Eye (tissue), 1 donor: ENCODE measurements around the gene PLEKHA6.
A peak's percentile ranks its signal among the peaks of the same experiment; 100 is the strongest.

Experiments
- DNase-seq: peaks from one replicate; pipeline ENCODE4 v3.0.0-alpha.2; 2015

The PLEKHA6 gene

DNA sequence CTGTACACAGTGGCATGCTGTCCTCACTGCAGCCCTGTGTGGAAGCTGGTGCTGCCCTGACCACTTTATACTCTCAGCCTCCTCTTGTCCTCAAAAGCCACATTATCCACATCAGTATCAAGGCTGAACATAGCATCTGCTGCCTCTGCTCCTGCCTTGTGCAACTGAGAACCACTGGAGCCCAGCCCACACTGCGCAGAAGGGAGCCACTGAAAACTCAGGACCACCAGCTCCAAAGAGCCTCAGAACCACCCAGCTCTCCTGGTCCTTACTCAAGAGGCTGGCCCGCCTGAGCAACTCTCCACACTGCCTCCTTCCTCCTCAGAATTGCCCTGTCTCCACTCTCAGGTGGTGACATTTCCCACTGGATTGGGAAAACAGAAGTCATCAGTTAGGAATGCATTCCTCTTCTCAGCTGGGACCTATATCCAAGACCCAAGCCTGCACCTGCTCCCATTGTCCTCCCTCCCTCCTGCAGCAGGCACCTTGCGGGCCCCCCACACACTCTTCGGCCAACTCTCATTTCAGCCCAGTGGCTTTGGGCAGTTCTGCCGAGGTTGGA is 156.4 kb downstream of the PLEKHA6 start:
- DNase-seq = no peak

DNA sequence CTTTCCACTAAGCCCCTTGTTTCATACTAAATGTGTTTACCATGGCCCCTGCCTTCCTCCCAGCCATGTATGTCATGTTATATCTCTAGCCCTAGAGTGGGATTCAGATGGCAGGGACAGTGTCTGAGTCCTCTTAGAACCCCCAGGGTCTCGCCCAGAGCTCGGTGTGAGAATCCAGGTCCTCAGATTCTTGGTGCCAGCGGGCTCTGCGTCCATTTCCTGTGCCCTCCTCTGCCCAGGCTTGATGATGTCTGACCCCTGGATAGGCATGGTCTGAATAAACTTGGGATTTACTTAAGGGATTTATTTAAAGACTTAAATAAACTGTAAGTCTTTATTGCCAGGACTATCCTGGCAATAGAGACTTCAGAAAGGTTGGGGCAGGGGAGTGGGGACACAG is 157.2 kb downstream of the PLEKHA6 start:
- DNase-seq = no peak

DNA sequence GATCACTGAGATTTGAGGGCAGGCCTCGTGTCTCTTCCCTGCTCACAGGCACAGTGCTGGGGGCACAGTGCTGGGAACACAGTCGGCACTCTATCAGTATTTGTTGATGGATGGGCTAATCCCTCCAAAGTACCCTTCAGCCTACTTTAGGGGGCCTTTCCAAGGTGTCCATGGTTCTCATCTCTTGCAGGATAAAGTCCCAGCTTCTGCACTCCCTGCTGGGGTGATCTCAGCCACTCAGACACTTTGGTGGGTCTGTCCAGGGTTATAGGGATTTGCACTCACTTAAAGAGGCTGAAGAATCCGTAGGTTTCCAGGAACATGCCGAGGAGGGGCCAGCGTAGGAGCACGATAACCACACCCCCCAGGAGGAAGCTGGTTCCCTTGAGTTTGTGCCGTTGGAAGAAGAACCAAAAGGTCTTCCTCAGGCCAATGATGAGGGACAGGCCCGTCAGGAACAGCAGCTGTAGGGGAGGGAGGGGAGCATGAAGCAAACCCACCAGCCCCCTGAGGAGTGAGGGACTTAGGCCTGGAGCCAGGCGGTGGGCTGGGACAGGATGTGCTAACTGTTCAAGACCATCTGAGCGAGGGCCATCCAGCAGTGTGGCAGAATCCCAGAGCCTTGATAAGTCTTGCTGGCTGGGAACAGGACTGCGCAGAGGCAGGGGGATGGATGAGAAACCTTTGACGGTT is 158.2 kb downstream of the PLEKHA6 start:
- no peak for DNase-seq

- DNase-seq = no peak
Observed at GRCh38 chr1:204199579-204199978, 160.2 kb downstream of the PLEKHA6 start.

DNA sequence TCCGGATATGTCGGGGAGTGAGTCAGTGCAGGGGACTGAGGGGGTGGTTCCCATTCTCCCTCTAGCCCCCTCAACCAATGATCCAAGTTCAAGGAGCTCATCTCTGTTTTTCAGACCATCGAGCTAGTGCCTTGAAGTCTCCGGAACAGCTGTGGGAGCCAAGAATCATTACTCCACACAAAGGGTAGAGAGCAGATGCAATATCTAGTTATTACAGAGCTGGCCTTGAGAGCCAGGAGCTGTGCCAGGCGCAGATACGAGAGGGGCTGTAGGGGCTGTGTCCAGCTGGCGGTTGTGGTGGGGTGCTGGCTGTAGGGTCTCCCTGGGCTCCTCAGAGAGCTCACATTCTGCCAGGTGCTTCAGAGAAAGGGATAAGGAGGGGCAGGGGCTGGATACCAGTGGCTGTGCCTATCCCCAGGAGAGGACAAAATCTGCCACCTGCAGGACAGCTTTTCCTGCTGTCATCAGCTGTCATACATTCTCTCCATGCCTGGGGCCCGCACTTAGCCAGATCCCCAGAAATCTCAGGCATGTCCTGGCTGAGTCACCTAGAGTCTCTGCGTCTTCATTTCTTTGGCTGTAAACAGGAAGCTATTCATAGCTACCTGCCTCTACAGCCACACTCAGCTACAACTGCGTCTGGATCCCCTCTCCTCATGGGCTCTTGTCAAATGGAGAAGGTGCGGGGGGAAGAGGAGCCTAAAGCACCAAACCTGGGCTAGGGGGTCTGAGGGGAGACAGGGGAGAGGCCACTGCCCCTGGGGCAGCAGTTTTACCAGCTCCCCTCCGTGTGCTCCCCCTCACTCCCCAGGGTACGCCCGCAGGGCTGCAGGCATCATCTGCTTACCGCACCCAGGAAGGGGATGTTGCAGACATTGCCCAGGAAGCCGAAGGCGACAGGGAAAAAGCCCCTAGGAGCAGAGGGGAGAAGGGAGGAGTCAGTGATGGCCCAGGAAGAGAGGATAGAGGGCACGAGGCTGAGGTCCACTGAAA is 161.1 kb downstream of the PLEKHA6 start:
- peak; percentile 48 for DNase-seq

DNA sequence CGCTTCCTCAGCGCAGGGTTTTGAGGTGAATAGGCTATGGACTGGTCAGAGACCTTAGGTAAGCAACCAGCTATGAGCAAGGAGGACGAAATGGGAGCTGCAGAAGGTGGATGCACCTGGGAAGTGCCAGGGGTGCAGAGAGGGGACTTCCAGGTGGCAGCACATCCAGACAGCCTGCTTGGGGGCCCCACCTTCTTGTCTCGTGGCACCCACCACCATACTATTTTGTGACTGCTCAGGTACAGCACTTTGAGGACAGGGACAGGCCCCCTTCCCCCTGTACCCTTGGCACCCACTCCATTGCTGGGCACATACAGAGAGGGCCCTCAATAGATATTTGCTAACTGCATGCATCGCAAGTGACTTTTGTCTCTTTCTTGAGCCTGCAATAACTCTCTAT is 162.7 kb downstream of the PLEKHA6 start:
- no peak for DNase-seq

- DNase-seq = peak; percentile 64
Observed at GRCh38 chr1:204196068-204196795, 163.5 kb downstream of the PLEKHA6 start, which contains the start of gene KISS1. Gene KISS1, minus strand, starts transcription at chr1:204196491. Its CDS starts 3,615 bp downstream, at chr1:204192876.

DNA sequence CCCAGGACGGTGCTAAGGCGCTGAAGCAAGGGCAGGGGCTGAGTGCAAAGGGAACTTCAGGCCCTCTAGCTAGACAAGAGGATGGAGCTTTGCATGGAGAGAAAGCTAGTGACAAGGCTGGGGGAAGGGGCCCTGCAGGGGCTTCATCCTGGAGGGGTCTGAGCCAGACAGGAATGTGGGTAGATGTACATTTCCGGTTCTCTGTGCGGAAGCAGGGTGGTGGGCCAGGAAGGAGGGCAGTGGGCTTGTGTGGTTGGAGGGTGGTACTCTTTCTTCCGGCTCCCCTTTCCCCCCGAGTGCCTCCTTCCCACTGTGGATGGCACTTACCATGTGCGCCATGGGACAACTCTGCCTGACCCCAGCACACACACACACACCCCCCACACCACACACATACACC is 165.0 kb downstream of the PLEKHA6 start:
- DNase-seq = no peak

GRCh38 chr1:204194080-204194479 is 165.6 kb downstream of the PLEKHA6 start:
- no peak for DNase-seq

DNA sequence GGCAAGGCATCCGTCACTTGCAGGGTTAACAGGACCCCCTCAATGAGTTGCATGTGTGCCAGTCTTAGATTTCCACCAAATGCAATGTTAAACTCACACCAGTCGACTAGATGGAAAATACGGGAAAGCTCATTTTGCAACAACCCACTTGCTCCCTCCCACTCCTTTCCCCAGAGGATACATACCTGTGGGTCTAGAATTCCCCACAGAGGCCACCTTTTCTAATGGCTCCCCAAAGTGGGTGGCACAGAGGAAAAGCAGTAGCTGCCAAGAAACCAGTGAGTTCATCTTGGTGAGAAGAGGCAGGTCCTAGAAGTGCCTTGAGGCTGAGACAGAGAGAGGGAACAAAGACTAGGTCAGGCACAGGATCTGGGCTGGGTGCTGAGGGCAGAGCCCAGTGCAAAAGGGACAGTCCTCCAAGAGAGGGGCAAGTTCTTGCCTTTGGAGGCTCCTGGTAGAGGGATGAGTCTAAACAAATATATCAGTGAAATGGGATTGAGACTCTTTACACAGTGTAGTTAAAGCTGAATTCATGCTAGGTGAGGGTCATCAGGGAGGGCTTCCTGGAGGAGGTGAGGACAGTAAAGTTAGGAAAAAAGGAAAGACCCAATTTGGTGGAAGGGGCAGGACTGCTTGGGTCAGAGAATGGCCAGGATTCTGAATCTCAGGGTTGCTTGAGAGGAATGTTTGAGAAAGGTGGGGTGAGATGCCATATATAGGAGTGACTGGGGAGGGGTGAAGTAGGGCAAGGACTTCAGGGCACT is 167.0 kb downstream of the PLEKHA6 start:
- no peak for DNase-seq

GRCh38 chr1:204192046-204192445 is 167.7 kb downstream of the PLEKHA6 start:
- no peak for DNase-seq

DNA sequence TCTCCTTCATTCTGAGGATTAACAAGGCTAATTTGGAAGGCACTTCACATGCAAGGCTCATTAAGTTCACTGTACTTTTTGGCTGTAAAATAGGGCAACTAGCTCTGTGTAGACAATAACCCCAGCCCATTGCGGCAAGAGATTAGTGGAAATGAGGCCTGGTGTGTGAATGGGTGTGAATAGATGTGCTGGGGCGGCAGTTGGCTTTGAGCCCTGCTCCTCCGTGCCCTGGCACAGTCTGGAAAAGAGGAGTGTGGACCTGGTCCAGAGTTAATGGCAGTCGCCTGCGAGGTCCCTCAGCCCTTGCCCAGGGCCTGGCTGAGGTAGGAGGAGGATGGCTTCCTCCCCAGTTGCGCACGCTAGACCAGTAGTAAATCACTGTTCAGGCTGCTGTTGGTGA is 168.3 kb downstream of the PLEKHA6 start:
- peak; percentile 56 for DNase-seq

DNA sequence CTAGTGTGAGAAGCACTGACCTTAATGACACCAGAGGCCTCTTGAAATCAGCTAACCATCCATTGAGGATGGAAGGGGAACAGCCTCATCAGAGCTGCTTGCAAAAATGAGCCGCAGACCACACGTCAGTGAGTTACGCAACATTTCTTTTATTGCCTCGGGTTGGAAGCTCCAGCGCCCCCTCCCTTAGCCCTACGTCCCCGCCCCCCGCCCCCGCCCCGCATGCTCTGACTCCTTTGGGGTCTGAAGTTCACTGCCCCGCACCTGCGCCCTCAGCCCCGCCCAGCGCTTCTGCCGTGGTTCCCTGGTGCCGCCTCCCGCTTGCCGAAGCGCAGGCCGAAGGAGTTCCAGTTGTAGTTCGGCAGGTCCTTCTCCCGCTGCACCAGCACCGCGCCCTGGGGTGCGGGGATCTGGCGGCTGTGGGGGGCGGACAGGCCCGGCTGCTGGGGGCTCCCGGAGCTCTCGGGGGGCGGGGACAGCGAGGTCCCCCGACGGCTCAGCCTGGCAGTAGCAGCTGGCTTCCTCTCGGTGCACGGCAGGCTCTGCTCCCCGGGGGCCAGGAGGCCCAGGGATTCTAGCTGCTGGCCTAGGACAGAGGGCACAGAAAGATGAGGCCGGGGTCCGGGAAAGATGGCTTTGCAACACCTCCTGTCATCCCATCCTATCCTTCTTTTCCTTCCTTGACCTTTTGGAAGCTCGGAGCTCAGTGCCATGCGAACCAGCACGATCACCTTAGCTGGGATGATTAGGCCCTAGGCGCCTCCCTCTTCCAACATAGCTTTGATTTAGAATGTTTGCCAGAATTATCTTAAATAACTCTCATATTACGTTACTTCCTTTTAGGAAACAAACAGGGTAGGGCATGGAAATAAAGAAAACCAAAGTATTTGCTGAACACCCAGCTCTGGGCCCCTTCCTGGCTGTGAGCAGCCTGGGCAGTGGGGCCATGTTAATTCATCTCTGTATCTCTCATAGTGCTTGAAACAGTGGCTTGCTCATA is 169.2 kb downstream of the PLEKHA6 start:
- peak; percentile 71 for DNase-seq

DNA sequence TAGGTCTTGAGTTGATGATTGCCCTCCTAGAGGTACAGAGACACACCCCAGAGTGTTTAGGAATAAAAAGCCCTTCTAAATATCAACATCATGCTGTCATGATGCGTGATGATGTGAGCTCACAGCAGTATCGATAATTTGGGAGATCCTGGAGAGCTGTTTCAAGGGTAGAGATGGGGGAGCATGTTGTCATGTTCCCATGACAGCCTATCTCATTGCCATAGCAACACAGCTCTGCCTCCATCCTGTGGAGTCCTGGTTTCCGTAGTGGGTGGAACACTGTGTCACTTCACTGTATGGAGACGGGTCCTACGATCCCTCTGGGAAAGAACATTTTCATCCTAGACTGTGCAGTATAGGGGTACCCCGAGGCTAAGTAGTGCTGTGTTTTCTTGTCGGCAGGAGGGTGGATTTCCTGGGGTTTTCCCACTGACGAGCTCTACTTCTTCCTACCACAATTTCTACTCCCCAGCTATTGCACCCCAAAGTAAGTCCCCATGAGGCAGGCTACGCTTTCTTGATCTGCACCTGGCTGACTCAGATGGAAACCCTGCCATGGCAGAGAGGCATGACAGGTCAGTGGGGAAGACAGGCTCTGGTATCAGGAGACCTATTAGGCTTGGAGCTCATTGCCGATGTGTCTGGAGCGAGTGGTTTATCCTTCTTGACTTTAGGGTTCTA is 170.6 kb downstream of the PLEKHA6 start:
- DNase-seq = peak; percentile 53

GRCh38 chr1:204186597-204186996 is 173.1 kb downstream of the PLEKHA6 start:
- no peak for DNase-seq

DNA sequence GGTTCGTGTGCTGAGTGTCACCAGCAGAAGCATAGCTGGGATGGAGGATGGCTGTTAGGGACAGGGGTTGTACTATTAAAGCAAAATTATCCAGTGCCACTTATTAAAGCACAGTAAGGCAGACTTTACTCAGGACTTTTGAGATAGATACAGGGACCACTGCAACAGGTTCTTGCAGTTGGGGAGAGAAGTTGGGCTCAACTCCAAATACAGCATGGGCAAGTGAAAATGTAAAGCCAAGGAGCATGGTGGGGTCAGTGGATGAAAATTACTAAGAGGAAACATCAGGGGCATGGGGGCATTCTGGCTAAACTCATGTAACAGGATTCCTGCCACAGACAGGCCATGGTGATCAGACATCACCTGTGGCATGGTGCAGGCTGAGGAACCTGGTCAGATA is 178.6 kb downstream of the PLEKHA6 start:
- DNase-seq = no peak

GRCh38 chr1:204180133-204180532 is 179.6 kb downstream of the PLEKHA6 start:
- DNase-seq = peak; percentile 52

GRCh38 chr1:204178487-204179281 is 181.0 kb downstream of the PLEKHA6 start:
- DNase-seq = no peak

GRCh38 chr1:204177133-204177532 is 182.6 kb downstream of the PLEKHA6 start:
- no peak for DNase-seq
